CD4-positive, alpha-beta T cell treated with Interleukin-15 for 4 hours (primary cell): Measurements from ENCODE around the gene DPYD.

Experiments
- DNase-seq: peaks from one replicate; pipeline ENCODE4 v3.0.0-alpha.2; 2020; ENCODE audit warnings: low spot score

The DPYD gene

GRCh38 chr1:97433094-97433823 is 487.6 kb downstream of the DPYD start:
- no peak for DNase-seq

GRCh38 chr1:97427371-97427770 is 493.5 kb downstream of the DPYD start:
- no peak for DNase-seq

- no peak for DNase-seq
Observed at GRCh38 chr1:97424209-97424608, 496.6 kb downstream of the DPYD start.

- DNase-seq, result no peak
Observed at GRCh38 chr1:97423403-97423802, 497.4 kb downstream of the DPYD start.

- no peak for DNase-seq
Observed at GRCh38 chr1:97417661-97418060, 503.2 kb downstream of the DPYD start.

- DNase-seq, result no peak
Observed at GRCh38 chr1:97414682-97415312, 506.0 kb downstream of the DPYD start.

GRCh38 chr1:97412737-97413136 is 508.1 kb downstream of the DPYD start:
- DNase-seq, result no peak

- DNase-seq, result no peak
Observed at GRCh38 chr1:97412166-97412565, 508.7 kb downstream of the DPYD start.

- no peak for DNase-seq
Observed at GRCh38 chr1:97396463-97396862, 524.4 kb downstream of the DPYD start.

GRCh38 chr1:97392701-97393100 is 528.1 kb downstream of the DPYD start:
- no peak for DNase-seq

- DNase-seq, result no peak
Observed at GRCh38 chr1:97385536-97386277, 535.1 kb downstream of the DPYD start.

GRCh38 chr1:97384294-97384968 is 536.4 kb downstream of the DPYD start:
- DNase-seq, result no peak

GRCh38 chr1:97383797-97384196 is 537.0 kb downstream of the DPYD start:
- DNase-seq, result no peak

GRCh38 chr1:97382206-97382605 is 538.6 kb downstream of the DPYD start:
- no peak for DNase-seq

GRCh38 chr1:97379387-97380075 is 541.3 kb downstream of the DPYD start:
- no peak for DNase-seq

GRCh38 chr1:97378596-97378995 is 542.2 kb downstream of the DPYD start:
- DNase-seq, result no peak

GRCh38 chr1:97377432-97378034 is 543.3 kb downstream of the DPYD start:
- no peak for DNase-seq

- no peak for DNase-seq
Observed at GRCh38 chr1:97373000-97373399, 547.8 kb downstream of the DPYD start.

GRCh38 chr1:97372531-97372930 is 548.3 kb downstream of the DPYD start:
- DNase-seq, result no peak

GRCh38 chr1:97368296-97368695 is 552.5 kb downstream of the DPYD start:
- no peak for DNase-seq

- DNase-seq, result no peak
Observed at GRCh38 chr1:97366984-97367383, 553.9 kb downstream of the DPYD start.

- no peak for DNase-seq
Observed at GRCh38 chr1:97365026-97365425, 555.8 kb downstream of the DPYD start.
